Liver (tissue), 9 donors: Measurements from ENCODE around the gene EGLN1. TPM values are rescaled to one million over a fixed set of nuclear protein-coding genes. Genes with fewer than 3 reads are reported as not detected.

ENCODE experiments used
- DNase-seq: peaks from one replicate; pipeline ENCODE4 v3.0.0-alpha.2; 2017; ENCODE audit warnings: low spot score
- H3K27ac ChIP-seq, 2 donors: one replicate each; pipeline ENCODE4 v1.7.0; 2013; ENCODE audit warnings: inconsistent platforms in 2 of 2, low read length in 2 of 2, control low read depth in 1 of 2, low read depth in 1 of 2, mild to moderate bottlenecking in 1 of 2
- H3K27me3 ChIP-seq, 4 donors: one replicate each; pipeline versions ENCODE4 v1.6.1 to v1.7.0; 2013; ENCODE audit warnings: low read length in 3 of 4, inconsistent platforms in 1 of 4, mild to moderate bottlenecking in 1 of 4, moderate library complexity in 1 of 4; ENCODE audit not compliant: control insufficient read depth in 4 of 4, insufficient read depth in 4 of 4
- H3K36me3 ChIP-seq, 4 donors: one replicate each; pipeline versions ENCODE4 v1.6.1 to v1.7.0; 2013; ENCODE audit warnings: low read length in 3 of 4, mild to moderate bottlenecking in 3 of 4, low read depth in 1 of 4, moderate library complexity in 1 of 4; ENCODE audit not compliant: control insufficient read depth in 4 of 4, insufficient read depth in 3 of 4
- H3K4me1 ChIP-seq, 4 donors: one replicate each; pipeline versions ENCODE4 v1.6.1 to v1.7.0; 2013; ENCODE audit warnings: low read length in 3 of 4, mild to moderate bottlenecking in 3 of 4, moderate library complexity in 1 of 4; ENCODE audit not compliant: control insufficient read depth in 4 of 4, insufficient read depth in 4 of 4
- H3K4me3 ChIP-seq, 3 donors: one replicate each; pipeline versions ENCODE4 v1.6.1 to v1.7.0; 2013; ENCODE audit warnings: low read length in 3 of 3, control low read depth in 1 of 3, low read depth in 1 of 3, mild to moderate bottlenecking in 1 of 3
- H3K9ac ChIP-seq, 2 donors: one replicate each; pipeline ENCODE4 v1.7.0; 2013; ENCODE audit warnings: low read length in 2 of 2, mild to moderate bottlenecking in 2 of 2, moderate library complexity in 2 of 2, control low read depth in 1 of 2, low read depth in 1 of 2
- H3K9me3 ChIP-seq, 4 donors: one replicate each; pipeline versions ENCODE4 v1.6.1 to v1.7.0; 2013; ENCODE audit warnings: low read length in 3 of 4; ENCODE audit not compliant: control insufficient read depth in 4 of 4
- ATF3 ChIP-seq: IDR thresholded peaks from 2 replicates; pipeline ENCODE4 v1.6.1; 2016; ENCODE audit warnings: antibody characterized with exemption
- CTCF ChIP-seq: fragments of 150-350 bp; IDR thresholded peaks from 2 replicates; pipeline ENCODE4 v1.5.1; 2017; ENCODE audit warnings: improper control_type of control experiment, low read depth, low read length; ENCODE audit not compliant: missing input control
- EGR1 ChIP-seq, 2 donors: IDR thresholded peaks; 2 replicates each; pipeline ENCODE4 v1.6.1; 2016 to 2018; ENCODE audit warnings: antibody characterized with exemption in 2 of 2, low read depth in 2 of 2
- FOXA1 ChIP-seq: IDR thresholded peaks from 2 replicates; pipeline ENCODE4 v1.6.1; 2016; ENCODE audit warnings: antibody characterized with exemption
- FOXA2 ChIP-seq: IDR thresholded peaks from 2 replicates; pipeline ENCODE4 v1.6.1; 2016; ENCODE audit warnings: antibody characterized with exemption
- GABPA ChIP-seq, 2 donors: IDR thresholded peaks in 1 of 2; conservative IDR thresholded peaks in 1 of 2; 2 replicates each; pipeline ENCODE4 v1.6.1; 2016; ENCODE audit warnings: antibody characterized with exemption in 2 of 2, mild to moderate bottlenecking in 1 of 2, moderate library complexity in 1 of 2
- HNF4A ChIP-seq, 2 donors: conservative IDR thresholded peaks; 2 replicates each; pipeline ENCODE4 v1.6.1; 2016; ENCODE audit warnings: antibody characterized with exemption in 2 of 2, mild to moderate bottlenecking in 2 of 2
- HNF4G ChIP-seq: IDR thresholded peaks from 2 replicates; pipeline ENCODE4 v1.6.1; 2016; ENCODE audit warnings: antibody characterized with exemption
- JUND ChIP-seq, 2 donors: IDR thresholded peaks; 2 replicates each; pipeline ENCODE4 v1.6.1; 2016; ENCODE audit warnings: antibody characterized with exemption in 2 of 2
- MAX ChIP-seq: IDR thresholded peaks from 2 replicates; pipeline ENCODE4 v1.6.1; 2016; ENCODE audit warnings: antibody characterized with exemption
- NR2F2 ChIP-seq: IDR thresholded peaks from 2 replicates; pipeline ENCODE4 v1.6.1; 2016; ENCODE audit warnings: antibody characterized with exemption
- RAD21 ChIP-seq, 2 donors: IDR thresholded peaks; 2 replicates each; pipeline ENCODE4 v1.6.1; 2016; ENCODE audit warnings: antibody characterized with exemption in 2 of 2, mild to moderate bottlenecking in 2 of 2
- REST ChIP-seq: IDR thresholded peaks from 2 replicates; pipeline ENCODE4 v1.6.1; 2016; ENCODE audit warnings: antibody characterized with exemption, mild to moderate bottlenecking
- SP1 ChIP-seq: IDR thresholded peaks from 2 replicates; pipeline ENCODE4 v1.6.1; 2018; ENCODE audit warnings: antibody characterized with exemption, mild to moderate bottlenecking
- TAF1 ChIP-seq: conservative IDR thresholded peaks from 2 replicates; pipeline ENCODE4 v1.6.1; 2016; ENCODE audit warnings: antibody characterized with exemption, mild to moderate bottlenecking
- YY1 ChIP-seq: IDR thresholded peaks from 2 replicates; pipeline ENCODE4 v1.6.1; 2016; ENCODE audit warnings: antibody characterized with exemption, mild to moderate bottlenecking
- ZBTB33 ChIP-seq: IDR thresholded peaks from 2 replicates; pipeline ENCODE4 v1.6.1; 2016; ENCODE audit warnings: antibody characterized with exemption
- WGBS: extraction: QIAGEN DNeasy Blood & Tissue Kit; methylation state at CpG from one replicate; pipeline ENCODE4 v1.1.7; 2013; 5-methylcytosine and 5-hydroxymethylcytosine counted together
- polyA plus RNA-seq, 2 donors: library from polyadenylated mRNA; stranded (reverse) in 1 of 2; unstranded in 1 of 2; fragments of 200-250 nt in 1 of 2; fragments of >200 nt in 1 of 2; fragmentation: Nextera tagmentation in 1 of 2; extraction: Ambion mirVana in 1 of 2; gene quantifications; one replicate each; pipeline versions ENCODE4 v1.2.1 to v1.2.3, GENCODE V29; 2013 to 2015
- total RNA-seq, 2 donors: library from RNA; depleted of rRNA; stranded (reverse); fragments of >200 nt; gene quantifications; one replicate each; pipeline ENCODE4 v1.2.3, GENCODE V29; 2014
- donor health status: healthy.
- donor health status: healthy.
- donor health status: healthy.
- donor health status: healthy.
- donor health status: healthy.

Gene EGLN1
- total and polyA plus RNA-seq, 4 donors: 7.2 to 44.8 (median 22.2) TPM

GRCh38 chr1:231334952-231335351, 87.1 kb downstream of the EGLN1 start:
- Histone ChIP-seq H3K4me1 (peaks cover 8 to 53% (median 47%) of the 10 kb centered on the region in 4 donors), H3K9ac (no peak overlapping the region)

GRCh38 chr1:231334079-231334666, 87.9 kb downstream of the EGLN1 start:
- no peak overlapping the region for H3K27ac ChIP-seq
- H3K4me1 ChIP-seq: peaks cover 4 to 48% (median 41%) of the 10 kb centered on the region in 4 donors
- no peaks in the 10 kb centered on the region for H3K9me3 ChIP-seq
- TF ChIP-seq REST (no peak), TAF1 (no peak), SP1 (no peak), EGR1 (IDR thresholded peaks at IDR 0.05; ENCODE audit: low read depth in 2 of 2) (no peak), GABPA (IDR thresholded peaks at IDR 0.05 in 1 of 2, conservative IDR thresholded peaks at IDR 0.05 in 1 of 2) (no peak), FOXA2 (no peak), CTCF (no peak), HNF4G (no peak), RAD21 (IDR thresholded peaks at IDR 0.05) (no peak), ATF3 (no peak), YY1 (no peak), JUND (IDR thresholded peaks at IDR 0.05) (no peak), NR2F2 (no peak), ZBTB33 (no peak), HNF4A (conservative IDR thresholded peaks at IDR 0.05) (no peak), MAX (no peak)
- H3K36me3 ChIP-seq: peaks cover 0 to 2% (median 0%) of the 10 kb centered on the region in 4 donors
- H3K4me3 ChIP-seq: peak overlapping the region in 1 of 3 donors; percentile 35
- no peak overlapping the region for H3K9ac ChIP-seq
- 77% methylated on average over 1 of the region's 1 CpG for WGBS
- DNase-seq: no peak
- no peaks in the 10 kb centered on the region for H3K27me3 ChIP-seq

More at GRCh38 chr1:231334952-231335351, 87.1 kb downstream of the EGLN1 start:
- Histone ChIP-seq H3K27me3 (no peaks in the 10 kb centered on the region), H3K27ac (no peak overlapping the region), H3K9me3 (no peaks in the 10 kb centered on the region), H3K36me3 (no peaks in the 10 kb centered on the region), H3K4me3 (peak overlapping the region in 1 of 3 donors; percentile 17)
- TF ChIP-seq JUND (IDR thresholded peaks at IDR 0.05): no peak
- TF ChIP-seq YY1: no peak
- no peak for TF ChIP-seq FOXA1
- no peak for TF ChIP-seq RAD21 (IDR thresholded peaks at IDR 0.05)
- TF ChIP-seq MAX: no peak
- no peak for DNase-seq
- 91% methylated on average over 6 of the region's 6 CpGs for WGBS
